Neural cell (in vitro differentiated cells): ENCODE measurements around the gene MYL6B. TPM values are rescaled to one million over a fixed set of nuclear protein-coding genes. Genes with fewer than 3 reads are reported as not detected.

Experiments
- H2AFZ ChIP-seq: fragments of 200-600, 300-800 bp; sonication (generic), shearing (Covaris generic); 2 replicates; pipeline ENCODE4 v1.6.0; 2014; ENCODE audit warnings: low read depth, mild to moderate bottlenecking, antibody characterized with exemption, low read length, moderate library complexity
- H3F3A ChIP-seq: fragments of 200-600 bp; shearing (Covaris generic); 2 replicates; pipeline ENCODE4 v1.6.1; 2016; ENCODE audit warnings: mild to moderate bottlenecking, moderate library complexity, mixed read lengths, antibody characterized with exemption, low read length; ENCODE audit not compliant: insufficient read depth, poor library complexity, severe bottlenecking
- H3K27ac ChIP-seq: fragments of 200-600, 300-800 bp; sonication (generic), shearing (Covaris generic); 2 replicates; pipeline ENCODE4 v1.5.1; 2014; ENCODE audit warnings: mild to moderate bottlenecking, low read length, moderate library complexity
- H3K27me3 ChIP-seq: fragments of 300-800, 200-600 bp; sonication (generic), shearing (Covaris generic); 2 replicates; pipeline ENCODE4 v1.6.0; 2014; ENCODE audit warnings: mild to moderate bottlenecking, low read depth, low read length, moderate library complexity; ENCODE audit not compliant: insufficient read depth
- H3K36me3 ChIP-seq: fragments of 300-800, 200-600 bp; sonication (generic), shearing (Covaris generic); 2 replicates; pipeline ENCODE4 v1.5.1; 2014; ENCODE audit warnings: mild to moderate bottlenecking, antibody characterized with exemption, low read length, moderate library complexity; ENCODE audit not compliant: insufficient read depth
- H3K4me2 ChIP-seq: fragments of 300-800, 200-600 bp; sonication (generic), shearing (Covaris generic); 2 replicates; pipeline ENCODE4 v1.6.0; 2014; ENCODE audit warnings: mild to moderate bottlenecking, low read length
- H3K4me3 ChIP-seq: fragments of 300-800, 200-600 bp; sonication (generic), shearing (Covaris generic); 2 replicates; pipeline ENCODE4 v1.5.1; 2014; ENCODE audit warnings: mild to moderate bottlenecking, low read length, moderate library complexity
- H3K79me2 ChIP-seq: fragments of 200-600 bp; shearing (Covaris generic); replicated peaks from 2 replicates; pipeline ENCODE4 v1.6.0; 2014; ENCODE audit warnings: mild to moderate bottlenecking, low read length, moderate library complexity; ENCODE audit not compliant: insufficient read depth
- H3K9ac ChIP-seq: fragments of 300-800, 200-600 bp; sonication (generic), shearing (Covaris generic); 2 replicates; pipeline ENCODE4 v1.6.1; 2016; ENCODE audit warnings: mild to moderate bottlenecking, low read length, mixed read lengths
- H3K9me2 ChIP-seq: fragments of 200-600 bp; shearing (Covaris generic); 2 replicates; pipeline ENCODE4 v1.6.1; 2016; ENCODE audit warnings: mild to moderate bottlenecking, low read length, mixed read lengths; ENCODE audit not compliant: insufficient read depth
- H3K9me3 ChIP-seq: fragments of 200-600, 300-800 bp; sonication (generic), shearing (Covaris generic); 2 replicates; pipeline ENCODE4 v1.6.1; 2016; ENCODE audit warnings: mild to moderate bottlenecking, mixed run types, low read length, moderate library complexity, mixed read lengths
- H4K20me1 ChIP-seq: fragments of 200-600 bp; shearing (Covaris generic); 2 replicates; pipeline ENCODE4 v1.6.1; 2016; ENCODE audit warnings: mild to moderate bottlenecking, mixed run types; ENCODE audit not compliant: insufficient read depth
- CTCF ChIP-seq: fragments of 450-650 bp; IDR thresholded peaks from 2 replicates; pipeline ENCODE4 v1.5.1; 2014; ENCODE audit warnings: antibody characterized with exemption, mild to moderate bottlenecking, moderate library complexity; ENCODE audit not compliant: poor library complexity, severe bottlenecking
- EP300 ChIP-seq: fragments of 450-650 bp; conservative IDR thresholded peaks from 2 replicates; pipeline ENCODE4 v1.6.1; 2014; ENCODE audit warnings: antibody characterized with exemption, mild to moderate bottlenecking, moderate library complexity; ENCODE audit not compliant: poor library complexity, severe bottlenecking
- EZH2 ChIP-seq: fragments of 200-600, 300-800 bp; shearing (Covaris generic), sonication (generic); IDR thresholded peaks from 2 replicates; pipeline ENCODE4 v1.6.1; 2014; ENCODE audit warnings: antibody characterized with exemption, low read length, borderline replicate concordance, mild to moderate bottlenecking; ENCODE audit not compliant: insufficient read depth, poor library complexity, severe bottlenecking
- MXI1 ChIP-seq: fragments of 450-650 bp; conservative IDR thresholded peaks from 2 replicates; pipeline ENCODE4 v1.6.1; 2014; ENCODE audit warnings: antibody characterized with exemption, mild to moderate bottlenecking; ENCODE audit not compliant: poor library complexity, severe bottlenecking
- POLR2AphosphoS5 ChIP-seq: IDR thresholded peaks from 2 replicates; pipeline ENCODE4 v1.6.1; 2012
- RAD21 ChIP-seq: fragments of 450-650 bp; conservative IDR thresholded peaks from 2 replicates; pipeline ENCODE4 v1.6.1; 2014; ENCODE audit warnings: antibody characterized with exemption, mild to moderate bottlenecking, moderate library complexity
- SMC3 ChIP-seq: fragments of 450-650 bp; conservative IDR thresholded peaks from 2 replicates; pipeline ENCODE4 v1.6.1; 2014; ENCODE audit warnings: antibody characterized with exemption, mild to moderate bottlenecking, moderate library complexity; ENCODE audit not compliant: poor library complexity
- TAF1 ChIP-seq: IDR thresholded peaks from 2 replicates; pipeline ENCODE4 v1.6.1; 2012; ENCODE audit warnings: low read depth
- polyA plus RNA-seq: library from polyadenylated mRNA; depleted of rRNA; stranded (reverse); fragments of >200 nt; gene quantifications from 2 replicates; pipeline ENCODE4 v1.2.3, GENCODE V29; 2014
- TF ChIP-seq, protein P1 (sequence below): IDR thresholded peaks from 2 replicates; pipeline ENCODE4 v1.6.1; 2012; ENCODE audit warnings: borderline replicate concordance

The MYL6B gene
- polyA plus RNA-seq, 1 donor from 2014 or later = 376 TPM

- H2AFZ ChIP-seq = no peak overlapping the region
- TF ChIP-seq CTCF = no peak
- no peak for TF ChIP-seq RAD21
- no peak for TF ChIP-seq EZH2
- TF ChIP-seq TAF1 = no peak
- TF ChIP-seq, protein P1, sequence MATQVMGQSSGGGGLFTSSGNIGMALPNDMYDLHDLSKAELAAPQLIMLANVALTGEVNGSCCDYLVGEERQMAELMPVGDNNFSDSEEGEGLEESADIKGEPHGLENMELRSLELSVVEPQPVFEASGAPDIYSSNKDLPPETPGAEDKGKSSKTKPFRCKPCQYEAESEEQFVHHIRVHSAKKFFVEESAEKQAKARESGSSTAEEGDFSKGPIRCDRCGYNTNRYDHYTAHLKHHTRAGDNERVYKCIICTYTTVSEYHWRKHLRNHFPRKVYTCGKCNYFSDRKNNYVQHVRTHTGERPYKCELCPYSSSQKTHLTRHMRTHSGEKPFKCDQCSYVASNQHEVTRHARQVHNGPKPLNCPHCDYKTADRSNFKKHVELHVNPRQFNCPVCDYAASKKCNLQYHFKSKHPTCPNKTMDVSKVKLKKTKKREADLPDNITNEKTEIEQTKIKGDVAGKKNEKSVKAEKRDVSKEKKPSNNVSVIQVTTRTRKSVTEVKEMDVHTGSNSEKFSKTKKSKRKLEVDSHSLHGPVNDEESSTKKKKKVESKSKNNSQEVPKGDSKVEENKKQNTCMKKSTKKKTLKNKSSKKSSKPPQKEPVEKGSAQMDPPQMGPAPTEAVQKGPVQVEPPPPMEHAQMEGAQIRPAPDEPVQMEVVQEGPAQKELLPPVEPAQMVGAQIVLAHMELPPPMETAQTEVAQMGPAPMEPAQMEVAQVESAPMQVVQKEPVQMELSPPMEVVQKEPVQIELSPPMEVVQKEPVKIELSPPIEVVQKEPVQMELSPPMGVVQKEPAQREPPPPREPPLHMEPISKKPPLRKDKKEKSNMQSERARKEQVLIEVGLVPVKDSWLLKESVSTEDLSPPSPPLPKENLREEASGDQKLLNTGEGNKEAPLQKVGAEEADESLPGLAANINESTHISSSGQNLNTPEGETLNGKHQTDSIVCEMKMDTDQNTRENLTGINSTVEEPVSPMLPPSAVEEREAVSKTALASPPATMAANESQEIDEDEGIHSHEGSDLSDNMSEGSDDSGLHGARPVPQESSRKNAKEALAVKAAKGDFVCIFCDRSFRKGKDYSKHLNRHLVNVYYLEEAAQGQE = no peak
- no peak for TF ChIP-seq SMC3
- no peak for TF ChIP-seq POLR2AphosphoS5
- no peak for TF ChIP-seq EP300
- TF ChIP-seq MXI1 = no peak
- H3F3A ChIP-seq = no peaks in the 10 kb centered on the region
- no peaks in the 10 kb centered on the region for H4K20me1 ChIP-seq
- no peak overlapping the region for H3K9ac ChIP-seq
- no peaks in the 10 kb centered on the region for H3K9me2 ChIP-seq
- H3K9me3 ChIP-seq = no peaks in the 10 kb centered on the region
- no peak overlapping the region for H3K27ac ChIP-seq
- H3K79me2 ChIP-seq = peaks cover 11% of the 10 kb centered on the region
- H3K27me3 ChIP-seq = no peaks in the 10 kb centered on the region
- no peaks in the 10 kb centered on the region for H3K36me3 ChIP-seq
- no peak overlapping the region for H3K4me3 ChIP-seq
- no peak overlapping the region for H3K4me2 ChIP-seq
Measured at GRCh38 chr12:56124133-56124532, 28.3 kb upstream of the MYL6B start.

GRCh38 chr12:56126732-56127239, 25.6 kb upstream of the MYL6B start:
- Histone ChIP-seq H3F3A (no peaks in the 10 kb centered on the region), H3K36me3 (no peaks in the 10 kb centered on the region), H3K27ac (no peak overlapping the region), H3K4me2 (no peak overlapping the region), H4K20me1 (no peaks in the 10 kb centered on the region), H3K9me3 (no peaks in the 10 kb centered on the region), H3K9ac (no peak overlapping the region), H3K4me3 (no peak overlapping the region), H3K79me2 (no peaks in the 10 kb centered on the region), H3K27me3 (no peaks in the 10 kb centered on the region), H3K9me2 (no peaks in the 10 kb centered on the region), H2AFZ (no peak overlapping the region)
- no peak for TF ChIP-seq MXI1
- no peak for TF ChIP-seq SMC3
- TF ChIP-seq, protein P1 = no peak
- TF ChIP-seq TAF1 = no peak
- no peak for TF ChIP-seq EZH2
- no peak for TF ChIP-seq POLR2AphosphoS5
- no peak for TF ChIP-seq RAD21
- TF ChIP-seq EP300 = no peak
- TF ChIP-seq CTCF = no peak
